Right atrium auricular region (tissue), 2 donors: ENCODE data around the gene RGS12. TPM values are rescaled to one million over a fixed set of nuclear protein-coding genes. Genes with fewer than 3 reads are reported as not detected.

Experiments used
- DNase-seq: peaks from one replicate; pipeline ENCODE4 v3.0.0-alpha.2; 2019; ENCODE audit warnings: low spot score
- H3K27ac ChIP-seq, 2 donors: fragments of 200-600 bp; sonication (generic); 1 replicate in 1 of 2; 2 replicates in 1 of 2; pipeline ENCODE4 v1.5.1; 2016 to 2019
- H3K27me3 ChIP-seq, 2 donors: fragments of 200-600 bp; sonication (generic); one replicate each; pipeline versions ENCODE4 v1.5.1 to v1.6.0; 2017 to 2019
- H3K36me3 ChIP-seq: fragments of 200-600 bp; sonication (generic); one replicate; pipeline ENCODE4 v1.5.1; 2016
- H3K4me1 ChIP-seq, 2 donors: fragments of 200-600 bp; sonication (generic); one replicate each; pipeline versions ENCODE4 v1.5.1 to v1.6.0; 2017 to 2019
- H3K4me3 ChIP-seq, 2 donors: fragments of 200-600 bp; sonication (generic); 1 replicate in 1 of 2; 2 replicates in 1 of 2; pipeline ENCODE4 v1.5.1; 2017 to 2019; ENCODE audit warnings: mild to moderate bottlenecking in 1 of 2, moderate library complexity in 1 of 2
- H3K9me3 ChIP-seq, 2 donors: fragments of 200-600 bp; sonication (generic); one replicate each; pipeline ENCODE4 v1.5.1; 2019
- CTCF ChIP-seq, 2 donors: fragments of 200-600 bp; sonication (generic); IDR thresholded peaks; one replicate each; pipeline ENCODE4 v1.5.1; 2019; ENCODE audit warnings: antibody characterized with exemption in 2 of 2
- total RNA-seq, 2 donors: library from RNA; depleted of rRNA; stranded (reverse); fragments of >200 nt; gene quantifications; one replicate each; pipeline ENCODE4 v1.1.0, GENCODE V29; 2016

Gene RGS12
- total RNA-seq, 2 donors from 2014 or later = 7.0 to 9.9 TPM

- no peaks in the 10 kb centered on the region for H3K27me3 ChIP-seq
- H3K9me3 ChIP-seq = no peaks in the 10 kb centered on the region
- no peaks in the 10 kb centered on the region for H3K36me3 ChIP-seq
- TF ChIP-seq CTCF (IDR thresholded peaks at IDR 0.05) = no peak
- no peaks in the 10 kb centered on the region for H3K4me1 ChIP-seq
- no peak overlapping the region for H3K27ac ChIP-seq
- DNase-seq = no peak
- H3K4me3 ChIP-seq = no peak overlapping the region
Measured at GRCh38 chr4:3245676-3246075, 47.1 kb upstream of the RGS12 start.

GRCh38 chr4:3246458-3247398 lies 46.1 kb upstream of the RGS12 start:
- Histone ChIP-seq H3K4me3 (no peak overlapping the region), H3K36me3 (no peaks in the 10 kb centered on the region), H3K9me3 (no peaks in the 10 kb centered on the region), H3K27ac (no peak overlapping the region), H3K4me1 (no peaks in the 10 kb centered on the region), H3K27me3 (no peaks in the 10 kb centered on the region)
- TF ChIP-seq CTCF (IDR thresholded peaks at IDR 0.05) = no peak
- no peak for DNase-seq

GRCh38 chr4:3247399-3248177 lies 45.2 kb upstream of the RGS12 start:
- no peak for TF ChIP-seq CTCF (IDR thresholded peaks at IDR 0.05)
- no peak overlapping the region for H3K27ac ChIP-seq
- no peaks in the 10 kb centered on the region for H3K27me3 ChIP-seq
- H3K9me3 ChIP-seq = no peaks in the 10 kb centered on the region
- DNase-seq = no peak
- no peak overlapping the region for H3K4me3 ChIP-seq
- no peaks in the 10 kb centered on the region for H3K36me3 ChIP-seq
- H3K4me1 ChIP-seq = no peaks in the 10 kb centered on the region

- Histone ChIP-seq H3K4me3 (no peak overlapping the region), H3K27ac (no peak overlapping the region), H3K4me1 (no peaks in the 10 kb centered on the region), H3K27me3 (no peaks in the 10 kb centered on the region), H3K36me3 (no peaks in the 10 kb centered on the region), H3K9me3 (no peaks in the 10 kb centered on the region)
- no peak for TF ChIP-seq CTCF (IDR thresholded peaks at IDR 0.05)
- DNase-seq = no peak
Measured at GRCh38 chr4:3248178-3248480, 44.7 kb upstream of the RGS12 start.

- Histone ChIP-seq H3K27me3 (no peaks in the 10 kb centered on the region), H3K27ac (no peak within 1 kb of the TSS), H3K4me3 (no peak within 1 kb of the TSS), H3K4me1 (no peaks in the 10 kb centered on the region), H3K9me3 (no peaks in the 10 kb centered on the region), H3K36me3 (no peaks in the 10 kb centered on the region)
- TF ChIP-seq CTCF (IDR thresholded peaks at IDR 0.05) = no peak
- no peak for DNase-seq
Measured at GRCh38 chr4:3248811-3249661, 43.8 kb upstream of the RGS12 start, which contains the start of gene MSANTD1. MSANTD1 (plus strand) TSS chr4:3249159; CDS start chr4:3249223, 64 bp downstream.
